ENCODE measurements around the gene SLC17A7. TPM values are rescaled to one million over a fixed set of nuclear protein-coding genes. Genes with fewer than 3 reads are reported as not detected.
A peak's percentile ranks its signal among the peaks of the same experiment; 100 is the strongest.

SLC17A7 gene
- total and polyA plus RNA-seq, 2 of the 13 experiments (the other 11 are each of a cell fraction or from before 2014, with no cell fraction given): 0.32 TPM; not detected in 1

GRCh38 chr19:49447485-49448431, 6.4 kb upstream of the SLC17A7 start:
- no TSS peak for BruUV-seq (replicated peaks)
- Histone ChIP-seq H3K4me3 (replicated peaks in 1 of 3; ENCODE audit: insufficient read depth in 1 of 3, low read depth in 2 of 3, low read length in 3 of 3) (no peak overlapping the region), H4K20me1 (ENCODE audit: insufficient read depth, low read length) (no peaks in the 10 kb centered on the region), H3K9ac (ENCODE audit: insufficient read depth, low read depth, low read length) (no peak overlapping the region), H2AFZ (ENCODE audit: low read length) (no peak overlapping the region), H3K27ac (ENCODE audit: extremely low read length, insufficient read depth, low read length) (no peak overlapping the region), H3K79me2 (ENCODE audit: insufficient read depth, low read length) (peaks cover 17% of the 10 kb centered on the region), H3K27me3 (ENCODE audit: control insufficient read depth in 1 of 2, insufficient read depth in 2 of 2, low read length in 2 of 2) (no peaks in the 10 kb centered on the region; a peak in 1 of 5 replicates), H3K9me3 (ENCODE audit: low read length) (no peaks in the 10 kb centered on the region), H3K4me2 (ENCODE audit: low read depth, low read length) (no peak overlapping the region), H3K36me3 (replicated peaks in 1 of 2; ENCODE audit: control insufficient read depth in 1 of 2, insufficient read depth in 2 of 2, low read length in 2 of 2) (peaks cover 6 to 25% of the 10 kb centered on the region in 2 experiments; a peak in 3 of 5 replicates), H3K4me1 (ENCODE audit: insufficient read depth, low read length) (peaks cover 32% of the 10 kb centered on the region)
- POLR2A ChIA-PET: no interaction called here
- TF ChIP-seq CENPBD1 (CRISPR knock-in tag; IDR thresholded peaks at IDR 0.05; ENCODE audit: borderline replicate concordance, low read depth) (no peak), AGO2 (optimal IDR thresholded peaks at IDR 0.05; ENCODE audit: low read depth, low read length) (peak; percentile 59), ZNF710 (CRISPR knock-in tag; IDR thresholded peaks at IDR 0.05; ENCODE audit: borderline replicate concordance) (no peak), REL (CRISPR knock-in tag; conservative IDR thresholded peaks at IDR 0.05) (no peak), RBFOX2 (IDR thresholded peaks at IDR 0.05; ENCODE audit: low read depth, low read length) (peak; percentile 51), POLR2A (IDR thresholded peaks at IDR 0.05; ENCODE audit: insufficient read depth in 1 of 2, low read depth in 2 of 2, low read length in 2 of 2) (0 out of 4 replicates have a peak, but pooled peaks of 1 of the 2 experiments have one; percentile 20), RBM22 (optimal IDR thresholded peaks at IDR 0.05; ENCODE audit: low read length) (peak; percentile 26)
- intact Hi-C loops (cut with micrococcal nuclease; ENCODE audit: unreplicated experiment) (no loop called here), in situ Hi-C loops (cut with HindIII; ENCODE audit: extremely low pct_ligation_motif_present, low pct_unique_long_range_greater_than_20kb) (no loop called here)
- DNase-seq (ENCODE audit: low spot score) (no peak), FAIRE-seq (no peak), ATAC-seq (no peak)
- CTCF ChIA-PET (ENCODE audit: low intra/inter-chr PET ratio, low total read pairs): no interaction called here
- 95% methylated on average over 25 of the region's 32 CpGs for WGBS (ENCODE audit: low lambda C conversion rate)
